GM21515 (cell line): ENCODE data around the gene SCUBE3.

ENCODE experiments used
- ATAC-seq: cut with Tn5 transposase; IDR thresholded peaks from one replicate; pipeline ENCODE4 v1.9.1; 2021; ENCODE audit not compliant: unreplicated experiment

Gene SCUBE3

DNA sequence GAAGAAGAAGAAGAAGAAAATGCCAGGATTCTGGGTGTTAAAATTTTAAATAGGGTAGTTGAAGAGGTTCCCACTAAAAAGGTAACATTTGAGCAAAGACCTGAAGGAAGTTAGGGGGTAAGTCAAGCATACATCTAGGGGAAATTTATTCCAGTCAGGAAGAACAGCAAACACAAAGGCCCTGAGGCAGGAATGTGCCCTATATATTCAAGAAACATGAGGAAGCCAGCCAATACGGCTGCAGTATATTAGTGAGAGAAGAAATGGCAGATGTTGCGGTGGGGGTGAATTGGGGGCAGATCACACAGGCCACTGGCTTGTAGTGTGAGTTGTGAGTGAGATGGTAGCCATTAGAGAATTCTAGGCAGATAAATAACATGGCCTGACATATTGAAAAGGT is 51.8 kb downstream of the SCUBE3 start:
- ATAC-seq: no peak

DNA sequence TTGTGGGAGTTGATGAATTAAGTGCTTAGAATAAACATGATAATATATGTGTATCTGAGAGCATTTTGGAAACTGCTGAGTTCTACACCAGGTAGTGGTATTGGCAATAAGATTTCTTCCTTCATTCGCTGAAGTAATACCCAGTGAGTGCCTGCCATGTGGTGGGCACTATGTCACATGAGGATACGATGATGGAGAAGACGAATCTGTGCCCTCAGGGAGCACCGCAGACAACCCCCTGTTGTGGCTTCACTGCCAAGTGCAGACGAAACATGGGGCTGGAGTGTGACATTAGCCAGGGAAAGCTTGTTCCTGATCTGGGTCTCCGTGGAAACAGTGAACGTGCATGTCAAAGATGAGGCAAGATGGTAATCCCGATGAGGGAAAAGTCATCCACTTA is 53.7 kb downstream of the SCUBE3 start:
- ATAC-seq: no peak

DNA sequence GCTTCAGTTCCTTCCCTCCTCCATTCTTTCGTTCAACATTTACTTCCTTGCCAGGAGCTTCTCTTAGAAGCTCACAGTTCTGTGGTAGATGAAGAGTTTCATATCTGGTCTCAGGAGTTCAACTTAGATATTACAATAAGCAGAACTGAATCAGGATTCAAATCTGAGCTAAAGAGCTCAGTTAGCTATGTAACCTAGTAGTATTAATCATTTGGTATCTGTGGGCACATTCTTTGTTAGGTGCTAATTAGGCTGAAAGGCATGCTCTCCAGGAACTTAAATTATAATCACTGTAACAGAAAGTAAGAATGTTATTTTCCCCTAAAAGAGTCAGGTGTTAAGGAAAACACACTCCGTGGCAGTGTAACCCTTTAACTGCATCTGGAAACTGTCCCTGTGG is 54.1 kb downstream of the SCUBE3 start:
- ATAC-seq: no peak

DNA sequence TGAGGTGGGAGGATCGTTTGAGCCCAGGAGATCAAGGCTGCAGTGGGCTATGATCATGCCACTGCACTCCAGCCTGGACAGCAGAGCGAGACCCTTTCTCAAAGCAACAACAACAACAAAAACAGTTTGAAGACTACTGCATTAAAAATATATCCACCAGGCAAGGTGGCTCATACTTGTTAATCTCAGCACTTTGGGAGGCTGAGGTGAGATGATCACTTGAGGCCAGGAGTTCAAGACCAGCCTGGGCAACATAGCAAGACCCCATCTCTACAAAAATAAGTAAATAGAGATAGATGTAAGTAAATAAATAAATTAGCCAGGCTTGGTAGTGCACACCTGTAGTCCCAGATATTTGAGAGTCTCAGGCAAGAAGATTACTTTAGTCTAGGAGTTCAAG is 58.2 kb downstream of the SCUBE3 start:
- ATAC-seq: no peak

DNA sequence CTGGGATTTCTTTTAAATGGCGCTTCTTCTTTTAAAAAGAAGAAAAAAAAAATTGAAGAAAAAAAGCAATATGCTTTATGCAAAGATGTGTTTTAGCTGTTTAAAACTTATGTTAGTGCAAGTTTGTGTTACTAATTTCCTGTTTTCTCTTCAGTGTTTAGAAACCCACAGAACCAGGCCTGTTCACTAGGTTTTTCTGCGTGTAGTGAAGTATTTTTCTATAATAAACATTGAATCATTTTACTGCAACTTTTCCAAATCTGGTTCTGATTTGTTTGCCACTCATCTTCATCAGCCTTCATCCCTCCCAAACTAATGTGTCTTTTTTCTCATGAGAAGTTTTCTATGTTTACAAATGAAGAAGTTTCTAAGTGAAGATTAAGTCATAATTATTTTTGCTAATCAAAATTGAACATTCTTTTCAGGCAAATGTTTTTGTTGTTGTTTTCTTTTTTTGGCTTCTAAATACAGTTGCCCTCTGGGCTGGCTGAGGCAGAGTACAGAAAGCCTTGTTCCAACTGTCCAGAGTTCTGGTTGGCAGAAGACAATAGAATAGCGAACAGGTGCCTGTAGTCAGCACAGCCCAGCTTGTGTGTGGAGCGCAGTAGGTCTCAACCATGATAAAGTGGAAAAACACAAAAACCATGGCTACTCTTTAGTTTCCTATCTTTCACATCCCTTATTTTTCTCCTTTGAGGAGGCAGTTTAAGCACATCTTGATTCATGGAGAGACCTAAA is 60.2 kb downstream of the SCUBE3 start:
- ATAC-seq: no peak

DNA sequence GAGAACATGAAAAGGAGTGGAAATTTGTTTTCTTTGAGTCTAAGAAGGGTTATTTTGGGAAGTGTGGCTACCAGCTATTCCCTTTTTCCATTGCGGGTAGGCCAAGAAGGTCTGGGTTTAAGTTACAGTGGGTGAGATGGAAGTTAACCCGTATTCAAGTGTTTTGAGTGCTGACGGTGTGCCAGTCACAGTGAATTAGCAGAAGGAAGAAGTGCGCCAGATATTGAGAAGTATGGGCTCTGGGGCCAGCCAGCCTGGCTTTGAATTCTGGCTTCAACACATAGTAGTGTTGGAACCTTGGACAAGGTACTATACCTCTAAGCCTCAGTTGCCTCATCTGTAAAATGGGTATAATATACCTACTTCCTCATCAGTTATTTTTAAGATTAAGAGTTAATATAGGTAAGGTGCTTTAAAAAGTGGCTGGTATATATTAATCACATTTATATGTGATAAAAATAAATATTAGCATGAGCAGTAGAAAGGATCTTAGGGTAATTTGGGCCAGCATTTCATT is 62.0 kb downstream of the SCUBE3 start:
- ATAC-seq: no peak

DNA sequence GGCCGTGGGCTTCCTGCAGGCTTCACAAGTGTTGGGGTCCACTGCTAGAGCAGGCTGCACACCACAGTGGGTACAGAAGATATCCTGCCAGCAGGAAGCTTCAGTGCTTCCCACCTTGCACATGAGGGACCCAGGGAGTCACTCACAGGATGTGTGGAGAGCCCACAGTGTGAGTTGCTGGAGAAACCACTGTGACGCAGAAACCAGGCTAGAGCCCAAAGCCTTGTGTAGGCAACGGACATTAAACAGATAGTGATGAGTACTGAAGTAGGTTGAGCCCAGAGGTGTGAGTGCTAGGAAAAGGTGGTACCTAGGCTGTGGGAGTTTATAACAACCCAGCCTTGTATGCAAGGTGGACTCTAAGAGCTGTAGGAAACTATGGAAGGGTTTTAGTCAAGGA is 65.0 kb downstream of the SCUBE3 start:
- no peak for ATAC-seq

DNA sequence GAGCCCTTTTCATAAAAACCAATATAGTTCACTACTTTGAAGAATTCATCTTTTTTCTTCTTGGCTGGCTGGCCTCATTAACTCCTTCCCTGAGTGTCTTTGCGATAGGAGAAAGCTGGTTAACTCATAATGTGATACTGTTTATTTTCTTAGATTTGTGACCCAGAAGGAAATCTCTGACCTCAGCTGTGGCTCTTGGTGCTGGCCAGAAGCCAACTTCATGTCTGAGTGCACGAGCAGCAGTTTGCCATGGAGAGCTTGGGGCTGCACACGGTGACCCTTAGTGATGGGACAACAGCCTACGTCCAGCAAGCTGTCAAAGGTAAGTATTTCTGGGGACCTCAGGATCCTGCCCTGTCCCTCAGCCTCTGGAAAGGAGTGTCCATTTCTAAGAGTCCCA is 67.1 kb downstream of the SCUBE3 start:
- ATAC-seq: no peak

DNA sequence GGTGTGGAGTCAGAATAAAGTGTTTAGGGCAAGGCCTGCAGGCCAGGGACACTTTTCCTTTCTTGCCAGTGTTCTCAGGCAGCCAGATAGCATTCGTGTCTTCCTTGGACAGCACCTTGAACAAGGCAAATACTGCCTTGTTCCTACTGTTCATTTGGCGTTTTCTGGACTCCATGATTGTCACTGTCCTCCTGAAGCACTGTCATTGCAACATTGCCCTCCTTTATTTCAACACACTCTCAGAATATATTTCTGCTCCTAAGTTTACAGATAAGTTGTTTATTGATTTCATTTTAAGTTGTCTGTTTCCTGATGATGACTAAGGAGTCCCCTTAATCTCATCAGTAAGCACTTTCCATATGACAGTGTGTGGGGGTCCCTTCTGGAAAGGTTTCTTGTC is 68.7 kb downstream of the SCUBE3 start:
- no peak for ATAC-seq

DNA sequence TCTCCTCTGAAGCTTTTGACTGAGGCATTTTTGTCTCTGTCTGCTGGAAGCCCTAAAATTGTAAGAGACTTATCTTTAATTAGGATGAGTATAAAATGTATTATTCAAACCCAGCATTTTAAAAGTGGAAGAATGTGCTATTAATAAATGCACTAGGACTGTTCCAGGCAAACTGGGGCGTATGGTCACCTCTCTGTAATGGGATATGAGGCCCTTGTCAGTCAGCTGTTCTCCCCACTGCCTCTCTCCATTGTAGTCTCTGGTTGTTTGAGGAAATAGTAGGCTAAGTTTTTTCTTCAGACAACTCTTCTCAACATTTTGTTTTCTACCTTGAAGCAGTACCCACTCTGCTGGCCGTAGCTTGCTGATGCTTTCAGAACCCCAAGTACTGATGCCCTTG is 69.6 kb downstream of the SCUBE3 start:
- no peak for ATAC-seq

DNA sequence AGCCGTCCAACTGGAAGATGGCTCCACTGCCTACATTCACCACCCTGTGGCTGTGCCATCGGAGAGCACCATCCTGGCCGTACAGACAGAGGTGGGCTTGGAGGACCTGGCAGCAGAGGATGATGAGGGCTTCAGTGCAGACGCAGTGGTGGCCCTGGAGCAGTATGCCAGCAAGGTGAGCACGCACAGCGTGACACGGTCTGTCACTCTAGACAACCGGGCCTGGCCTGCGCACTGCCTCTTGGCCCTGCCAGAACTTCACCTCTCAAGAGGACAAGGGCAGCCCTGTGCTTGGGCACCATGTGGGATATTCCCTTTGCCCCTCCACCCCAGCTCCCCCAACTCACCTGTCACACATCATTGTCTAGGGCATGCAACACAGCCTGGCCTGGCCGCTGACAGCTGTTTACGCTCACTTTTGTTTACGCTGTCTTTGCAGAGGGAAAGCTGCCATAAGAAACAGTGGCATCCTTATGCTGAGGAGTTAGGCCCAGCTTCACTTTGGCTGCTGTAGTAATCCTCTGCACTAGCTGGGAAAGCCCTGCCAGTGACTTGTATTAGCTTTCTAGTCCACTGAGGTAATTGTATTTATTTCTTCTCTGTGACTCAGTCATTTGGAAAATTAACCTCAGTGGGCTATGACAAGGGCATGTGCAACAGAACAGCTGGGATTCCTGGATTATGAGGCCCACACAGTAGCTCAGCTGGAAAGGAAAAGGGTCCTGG is 74.1 kb downstream of the SCUBE3 start:
- no peak for ATAC-seq

DNA sequence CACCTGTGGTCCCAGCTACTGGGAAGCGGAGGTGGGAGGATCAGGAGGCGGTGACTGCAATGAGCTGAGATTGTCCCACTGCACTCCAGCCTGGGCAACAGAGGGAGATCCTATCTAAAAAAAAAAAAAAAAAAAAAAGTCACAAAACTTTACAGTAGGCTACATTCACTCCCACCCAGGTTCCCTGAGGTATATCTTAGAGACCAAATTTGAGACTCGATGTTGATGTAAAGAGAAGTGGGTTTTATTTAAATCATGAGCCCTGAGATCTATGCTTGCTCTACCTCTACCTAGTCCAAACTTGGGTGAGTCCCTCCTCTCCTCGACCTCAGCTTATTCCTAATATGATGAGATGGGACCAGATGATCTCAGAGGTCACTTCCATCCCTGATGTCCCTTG is 75.1 kb downstream of the SCUBE3 start:
- no peak for ATAC-seq

DNA sequence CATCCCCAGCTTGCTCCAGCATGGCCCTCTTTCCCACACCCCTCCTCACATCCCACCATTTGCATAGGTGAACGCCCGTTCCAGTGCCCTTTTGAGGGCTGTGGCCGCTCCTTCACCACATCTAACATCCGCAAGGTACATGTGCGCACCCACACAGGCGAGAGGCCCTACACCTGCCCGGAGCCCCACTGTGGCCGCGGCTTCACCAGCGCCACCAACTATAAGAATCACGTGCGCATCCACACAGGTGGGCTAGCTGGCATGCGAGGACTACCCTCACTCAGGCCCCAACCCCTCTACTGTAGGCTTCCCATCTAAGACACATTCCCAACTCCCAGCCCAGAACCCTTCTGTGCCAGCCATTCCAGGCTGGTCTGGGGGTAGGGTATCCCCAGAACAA is 77.7 kb downstream of the SCUBE3 start:
- no peak for ATAC-seq

DNA sequence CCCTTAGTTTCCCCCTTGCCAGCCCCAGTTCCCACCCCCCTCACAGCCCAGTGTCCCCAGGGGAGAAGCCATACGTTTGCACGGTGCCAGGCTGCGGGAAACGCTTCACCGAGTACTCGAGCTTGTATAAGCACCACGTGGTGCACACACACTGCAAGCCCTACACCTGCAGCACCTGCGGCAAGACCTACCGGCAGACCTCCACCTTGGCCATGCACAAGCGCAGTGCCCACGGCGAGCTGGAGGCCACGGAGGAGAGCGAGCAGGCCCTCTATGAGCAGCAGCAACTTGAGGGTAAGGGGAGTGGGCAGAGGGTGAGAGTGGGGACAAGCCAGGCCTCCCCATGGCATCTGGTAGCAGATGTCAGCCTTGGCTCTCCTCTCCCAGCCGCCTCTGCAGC is 78.7 kb downstream of the SCUBE3 start:
- ATAC-seq: no peak

DNA sequence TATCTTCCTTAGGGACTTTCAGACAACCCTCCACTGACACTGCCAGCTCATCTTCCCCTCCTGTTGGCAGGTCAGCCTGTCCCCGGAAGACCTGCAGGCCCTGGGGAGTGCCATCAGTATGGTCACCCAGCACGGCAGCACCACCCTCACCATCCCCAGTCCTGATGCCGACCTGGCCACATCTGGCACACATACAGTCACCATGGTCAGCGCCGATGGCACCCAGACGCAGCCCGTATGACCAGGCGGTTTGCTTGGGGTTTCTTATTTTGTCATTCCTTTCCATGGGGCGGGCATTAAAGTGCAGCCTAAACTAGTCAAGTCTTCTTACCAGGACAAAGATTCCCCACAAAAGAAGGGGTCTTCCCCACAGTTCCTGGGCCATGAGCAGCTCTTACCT is 79.9 kb downstream of the SCUBE3 start:
- ATAC-seq: no peak

DNA sequence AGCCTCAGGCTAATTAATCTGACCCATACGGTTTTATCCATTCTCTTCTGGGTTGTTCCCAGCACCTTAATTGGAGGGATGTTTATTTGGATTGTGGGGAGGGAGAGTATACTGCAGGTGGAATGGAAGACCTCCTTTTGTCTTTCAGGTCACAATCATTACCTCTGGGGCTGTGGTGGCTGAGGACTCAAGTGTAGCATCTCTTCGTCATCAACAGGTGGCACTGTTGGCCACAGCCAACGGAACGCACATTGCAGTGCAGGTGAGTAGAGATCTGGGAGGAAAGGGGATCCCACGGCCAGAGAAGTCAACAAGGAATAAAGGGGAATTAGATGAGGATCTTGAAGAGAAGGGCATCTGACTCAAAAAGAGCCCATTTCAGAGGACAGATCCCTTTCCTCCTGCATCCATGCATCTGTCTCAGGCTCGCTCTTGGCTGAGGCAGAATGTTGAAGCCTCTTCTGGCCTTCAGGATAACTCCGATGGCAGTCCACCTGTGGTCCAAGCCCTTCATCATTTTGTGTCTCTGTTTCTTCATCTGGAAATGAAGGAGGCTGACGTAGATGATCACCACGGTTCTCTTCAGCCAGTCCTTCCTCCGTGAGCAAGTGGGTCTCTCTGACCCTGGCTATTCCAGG is 80.7 kb downstream of the SCUBE3 start:
- ATAC-seq: no peak

DNA sequence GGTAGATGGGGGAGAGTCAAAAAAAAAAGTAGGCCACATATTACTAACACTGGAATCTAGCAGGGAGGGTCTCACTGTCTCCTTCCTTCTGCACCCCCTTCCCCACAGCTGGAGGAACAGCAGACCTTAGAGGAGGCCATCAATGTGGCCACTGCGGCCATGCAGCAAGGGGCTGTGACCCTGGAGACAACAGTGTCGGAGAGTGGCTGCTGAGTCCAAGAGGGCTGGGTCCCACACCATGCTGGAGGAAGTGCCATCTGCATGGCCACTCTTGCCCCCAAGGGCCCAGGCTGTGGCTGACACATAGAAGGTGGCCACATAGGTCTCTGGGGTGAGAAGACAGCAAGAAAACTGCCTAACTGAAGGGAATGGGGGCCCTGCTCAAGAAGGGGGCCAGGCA is 81.3 kb downstream of the SCUBE3 start:
- no peak for ATAC-seq

DNA sequence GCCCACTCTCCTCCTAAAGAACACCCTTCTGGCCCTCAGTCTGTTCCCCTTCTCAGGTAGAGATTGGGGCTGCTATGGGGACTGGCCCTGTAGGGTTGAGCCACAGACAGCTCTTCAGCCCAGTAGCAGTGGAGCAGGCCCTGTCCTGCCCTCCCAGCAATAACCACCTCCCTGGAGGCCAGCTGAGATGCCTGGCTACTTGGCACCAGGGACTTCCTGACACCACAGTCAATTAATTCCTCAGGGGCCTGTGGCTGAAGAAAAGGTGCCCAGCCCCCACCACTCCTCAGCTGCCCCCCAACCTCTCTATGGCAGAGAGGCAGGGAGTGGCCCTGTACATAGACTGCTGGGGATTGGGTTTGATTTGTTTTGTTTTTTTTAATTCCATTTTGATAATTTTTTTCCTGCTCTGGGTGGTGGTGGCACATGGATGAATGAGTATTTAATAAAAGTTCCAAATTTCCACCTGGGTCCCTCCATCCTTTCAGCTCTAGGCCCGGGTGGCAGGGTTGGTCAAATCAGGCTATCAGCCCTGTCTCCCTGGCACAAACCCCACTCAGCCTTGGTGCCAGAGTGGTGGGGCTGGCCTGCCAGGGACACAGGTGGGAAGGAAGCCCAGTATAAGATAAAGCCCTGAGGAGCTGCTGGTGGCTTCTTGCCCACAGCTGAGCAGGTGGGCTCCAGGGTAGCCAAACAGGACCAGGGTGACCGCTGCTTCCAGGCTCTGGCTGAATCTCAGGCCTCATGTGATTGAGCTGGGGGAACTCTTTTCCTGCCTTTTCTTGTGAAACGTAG is 82.0 kb downstream of the SCUBE3 start:
- no peak for ATAC-seq

DNA sequence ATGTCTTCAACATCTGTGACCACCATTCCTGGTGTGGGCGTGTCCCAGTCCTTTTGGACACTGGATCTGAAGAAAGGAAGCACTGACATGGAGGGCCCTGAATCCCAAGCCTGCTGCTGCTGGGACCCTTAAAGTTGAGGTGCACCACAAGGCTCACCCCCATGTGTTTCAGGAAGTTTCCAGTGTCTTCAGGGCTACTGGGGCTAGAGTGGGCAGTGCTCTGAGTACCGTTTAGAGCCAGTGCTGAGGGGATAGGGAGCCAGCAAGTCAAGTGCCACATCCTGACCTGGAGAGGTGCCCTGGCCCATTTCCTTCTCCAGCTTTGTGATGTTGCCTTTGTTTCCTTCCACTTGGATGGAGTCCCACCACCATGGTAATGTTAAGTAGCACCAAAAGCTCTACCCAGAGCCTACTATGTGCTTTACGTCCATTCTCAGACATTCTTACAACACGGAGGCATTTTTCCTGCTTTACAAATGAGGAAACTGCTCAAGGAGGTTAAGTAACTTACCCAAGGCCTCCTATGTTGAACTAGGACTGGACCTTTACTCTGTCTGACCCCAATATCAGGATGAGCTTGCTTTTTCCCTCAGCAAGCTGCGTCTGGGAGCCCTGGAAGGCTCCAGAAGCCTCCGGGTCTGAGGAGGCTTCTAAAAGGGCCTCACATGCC is 83.3 kb downstream of the SCUBE3 start:
- no peak for ATAC-seq

DNA sequence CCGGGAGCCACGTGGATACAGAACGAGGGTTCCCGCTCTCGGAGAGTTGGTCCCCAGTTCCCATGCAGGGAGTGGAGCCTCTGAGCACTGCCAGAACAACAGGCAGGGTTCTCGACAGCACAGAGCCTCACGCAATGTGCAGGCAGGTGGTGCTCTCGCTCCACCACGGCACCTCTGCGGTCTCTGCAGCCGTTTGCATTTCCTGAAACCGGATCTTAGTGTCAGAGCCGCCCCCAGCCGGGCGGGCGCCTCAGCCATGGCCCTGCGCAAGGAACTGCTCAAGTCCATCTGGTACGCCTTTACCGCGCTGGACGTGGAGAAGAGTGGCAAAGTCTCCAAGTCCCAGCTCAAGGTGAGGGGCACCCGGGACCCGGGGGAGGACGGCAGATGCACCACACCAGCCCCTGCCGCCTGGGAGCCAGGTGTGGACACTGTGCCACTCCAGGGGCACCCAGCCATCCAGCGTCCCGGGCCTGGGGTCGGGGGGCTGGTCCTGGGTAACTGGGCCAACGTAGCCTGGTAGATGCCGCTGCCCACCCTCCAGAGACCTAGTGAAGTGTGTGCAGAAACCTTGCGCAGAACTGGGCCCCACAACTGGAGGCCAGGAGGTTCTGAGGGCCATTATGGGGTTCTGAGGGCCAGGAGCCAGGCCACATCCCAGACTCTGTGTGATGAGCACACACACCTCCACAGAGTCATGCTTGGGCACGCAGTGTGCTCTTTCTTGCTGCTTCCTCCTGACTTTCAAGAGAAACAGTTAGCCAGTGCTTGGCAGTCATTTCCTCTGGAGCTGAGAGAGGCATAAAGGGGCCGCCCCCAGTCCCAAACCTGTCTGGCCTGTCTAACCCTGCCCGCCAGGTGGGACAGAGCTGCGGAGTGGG is 84.1 kb downstream of the SCUBE3 start, which contains the start of gene DEF6:
DEF6 (plus strand) TSS at position 218 of the 881 bp plus-strand sequence; CDS start at position 257, 39 bp downstream.
- ATAC-seq: peak; percentile 71
